ENCODE data around the gene CORO2A. TPM values are rescaled to one million over a fixed set of nuclear protein-coding genes. Genes with fewer than 3 reads are reported as not detected.

Gene CORO2A
- total and polyA plus RNA-seq, 8 donors = 0.20 to 1.3 (median 0.60) TPM

DNA sequence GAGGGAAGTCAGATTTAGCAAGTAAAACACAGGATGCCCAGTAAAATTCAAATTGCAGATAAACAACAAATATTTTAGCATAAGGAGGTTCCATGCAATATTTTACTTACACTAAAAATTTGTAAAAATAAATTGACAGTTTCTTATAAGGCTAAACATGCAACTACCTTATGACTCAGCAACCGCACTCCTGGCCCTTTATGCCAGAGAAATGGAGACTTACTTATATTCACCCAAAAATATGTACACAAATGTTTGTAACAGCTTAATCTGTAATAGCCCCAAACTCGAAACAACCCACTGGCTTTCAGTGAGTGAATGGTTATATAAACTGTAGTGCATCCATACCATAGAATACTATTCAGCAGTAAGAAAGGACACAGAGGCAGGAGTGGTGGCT lies 44.9 kb downstream of the CORO2A start:
- TF ChIP-seq, protein P1, sequence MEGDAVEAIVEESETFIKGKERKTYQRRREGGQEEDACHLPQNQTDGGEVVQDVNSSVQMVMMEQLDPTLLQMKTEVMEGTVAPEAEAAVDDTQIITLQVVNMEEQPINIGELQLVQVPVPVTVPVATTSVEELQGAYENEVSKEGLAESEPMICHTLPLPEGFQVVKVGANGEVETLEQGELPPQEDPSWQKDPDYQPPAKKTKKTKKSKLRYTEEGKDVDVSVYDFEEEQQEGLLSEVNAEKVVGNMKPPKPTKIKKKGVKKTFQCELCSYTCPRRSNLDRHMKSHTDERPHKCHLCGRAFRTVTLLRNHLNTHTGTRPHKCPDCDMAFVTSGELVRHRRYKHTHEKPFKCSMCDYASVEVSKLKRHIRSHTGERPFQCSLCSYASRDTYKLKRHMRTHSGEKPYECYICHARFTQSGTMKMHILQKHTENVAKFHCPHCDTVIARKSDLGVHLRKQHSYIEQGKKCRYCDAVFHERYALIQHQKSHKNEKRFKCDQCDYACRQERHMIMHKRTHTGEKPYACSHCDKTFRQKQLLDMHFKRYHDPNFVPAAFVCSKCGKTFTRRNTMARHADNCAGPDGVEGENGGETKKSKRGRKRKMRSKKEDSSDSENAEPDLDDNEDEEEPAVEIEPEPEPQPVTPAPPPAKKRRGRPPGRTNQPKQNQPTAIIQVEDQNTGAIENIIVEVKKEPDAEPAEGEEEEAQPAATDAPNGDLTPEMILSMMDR (IDR thresholded peaks at IDR 0.05) = no peak
- no peak for DNase-seq
- no peak for FAIRE-seq
- no peaks in the 10 kb centered on the region for H3K36me3 ChIP-seq
- H3K27me3 ChIP-seq = no peaks in the 10 kb centered on the region
- peaks cover 4 to 6% (median 4%) of the 10 kb centered on the region in 3 donors for H3K4me1 ChIP-seq
- ATAC-seq = no peak
- no peaks in the 10 kb centered on the region for H3K9me3 ChIP-seq
- 82 to 85% methylated on average over 2 of the region's 2 CpGs for WGBS, 2 donors
- no peak overlapping the region for H3K4me3 ChIP-seq
- intact Hi-C loops (cut with DNase I) = no loop called here
- no peak overlapping the region for H3K27ac ChIP-seq

DNA sequence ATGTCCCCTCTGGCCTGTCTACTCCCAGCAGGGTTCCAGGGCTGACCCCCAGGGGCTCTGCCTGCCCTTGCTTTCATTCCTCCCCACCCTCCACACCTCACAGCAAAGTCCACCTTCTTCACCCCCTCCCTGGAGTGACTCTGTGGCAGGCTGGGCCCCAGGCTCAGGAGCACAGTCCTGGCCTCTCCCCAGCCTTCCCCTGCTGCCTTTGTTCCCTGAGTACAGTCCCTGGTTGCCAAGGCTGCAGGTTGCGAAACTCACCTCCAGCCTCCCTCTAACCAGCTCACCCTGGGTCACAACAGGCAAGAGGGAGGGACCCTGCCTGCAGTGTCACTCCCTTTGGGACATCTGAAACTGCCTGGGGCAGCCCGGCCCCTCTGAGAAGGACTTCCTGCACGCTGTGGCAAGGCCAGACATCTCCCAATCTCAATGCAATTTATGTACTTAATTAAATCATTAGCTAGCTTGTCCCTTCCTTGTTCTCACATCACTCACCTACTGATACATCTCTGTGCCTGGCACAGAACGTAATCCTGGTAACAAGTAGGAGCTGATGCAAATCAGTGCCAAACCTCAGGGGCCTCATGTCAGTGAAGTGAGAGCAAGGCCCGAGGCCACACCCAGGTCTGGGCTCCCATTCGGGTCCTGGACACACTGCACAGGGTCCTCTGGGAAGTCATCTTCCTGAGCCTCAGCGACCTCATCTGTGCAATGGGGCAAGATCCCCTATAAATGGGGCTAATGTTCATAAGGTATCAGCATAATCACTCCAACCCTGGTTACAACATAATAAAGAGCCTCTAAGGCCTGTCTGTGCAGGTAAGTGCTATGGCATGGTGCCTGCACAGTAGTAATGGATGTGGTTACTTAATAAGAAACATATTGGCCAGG lies 46.1 kb downstream of the CORO2A start:
- intact Hi-C loops (cut with DNase I) = no loop called here
- TF ChIP-seq, protein P1 (IDR thresholded peaks at IDR 0.05) = no peak
- WGBS, 2 donors = 42 to 49% methylated on average over 7 of the region's 7 CpGs
- Histone ChIP-seq H3K27me3 (no peaks in the 10 kb centered on the region), H3K27ac (peak overlapping the region; percentile 75 to 87 (median 82)), H3K36me3 (no peaks in the 10 kb centered on the region), H3K9me3 (no peaks in the 10 kb centered on the region), H3K4me1 (peaks cover 4 to 6% (median 4%) of the 10 kb centered on the region in 3 donors), H3K4me3 (no peak overlapping the region)
- DNase-seq (peak; percentile 57 to 84 (median 72)), FAIRE-seq (no peak), ATAC-seq (peak; percentile 85 to 94 (median 92))

DNA sequence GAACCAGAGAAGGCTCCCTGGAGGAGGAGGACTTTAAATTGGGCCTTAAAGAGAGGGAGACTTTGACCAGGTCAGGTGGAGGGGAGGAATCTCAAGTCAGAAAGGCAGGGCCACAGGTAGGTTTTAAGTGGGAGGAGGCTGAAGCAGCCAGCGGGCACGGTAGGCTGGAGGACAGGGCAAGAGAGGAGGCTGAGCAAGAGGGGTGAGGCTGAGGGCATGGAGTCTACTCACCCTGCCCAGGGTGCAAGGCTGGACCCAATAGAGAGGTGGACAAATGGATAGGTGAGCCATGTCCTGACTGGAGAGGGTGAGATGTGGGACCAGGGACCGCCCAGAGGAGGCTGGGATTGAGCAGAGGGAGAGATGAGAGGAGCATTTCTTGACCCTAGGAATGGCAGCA lies 47.8 kb downstream of the CORO2A start:
- intact Hi-C loops (cut with DNase I) = no loop called here
- 87 to 96% methylated on average over 3 of the region's 3 CpGs for WGBS, 2 donors
- TF ChIP-seq, protein P1 (IDR thresholded peaks at IDR 0.05) = no peak

DNA sequence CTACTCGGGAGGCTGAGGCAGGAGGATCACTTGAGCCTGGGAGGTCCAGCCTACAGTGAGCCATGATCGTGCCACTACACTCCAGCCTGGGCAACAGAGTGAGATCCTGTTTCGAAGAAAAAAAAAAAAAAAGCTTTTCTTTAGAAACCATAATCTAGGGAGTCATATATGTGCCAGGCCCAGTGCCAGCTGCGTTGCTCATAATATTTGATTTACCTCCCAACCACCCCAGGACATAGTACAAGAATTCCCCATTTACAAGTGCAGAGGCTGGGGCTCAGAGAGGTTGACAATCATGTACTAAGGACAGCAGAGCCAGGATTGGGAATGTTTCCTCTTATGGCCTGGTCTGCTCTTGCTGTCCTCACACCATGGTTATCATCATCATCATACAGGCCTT lies 48.4 kb downstream of the CORO2A start:
- FAIRE-seq (no peak), ATAC-seq (no peak), DNase-seq (no peak)
- no peaks in the 10 kb centered on the region for H3K9me3 ChIP-seq
- H3K4me1 ChIP-seq = peaks cover 4 to 6% (median 4%) of the 10 kb centered on the region in 3 donors
- intact Hi-C loops (cut with DNase I) = no loop called here
- H3K27ac ChIP-seq = no peak overlapping the region
- H3K36me3 ChIP-seq = no peaks in the 10 kb centered on the region
- 88 to 90% methylated on average over 4 of the region's 4 CpGs for WGBS, 2 donors
- H3K27me3 ChIP-seq = no peaks in the 10 kb centered on the region
- TF ChIP-seq, protein P1 (IDR thresholded peaks at IDR 0.05) = no peak
- no peak overlapping the region for H3K4me3 ChIP-seq

More for the DNA sequence above, 47.8 kb downstream of the CORO2A start:
- no peaks in the 10 kb centered on the region for H3K36me3 ChIP-seq
- DNase-seq (no peak), ATAC-seq (no peak), FAIRE-seq (no peak)
- peaks cover 4 to 6% (median 4%) of the 10 kb centered on the region in 3 donors for H3K4me1 ChIP-seq
- no peak overlapping the region for H3K27ac ChIP-seq
- H3K4me3 ChIP-seq = no peak overlapping the region
- no peaks in the 10 kb centered on the region for H3K9me3 ChIP-seq
- H3K27me3 ChIP-seq = no peaks in the 10 kb centered on the region
